Measurements from ENCODE around the gene AVEN.

DNA sequence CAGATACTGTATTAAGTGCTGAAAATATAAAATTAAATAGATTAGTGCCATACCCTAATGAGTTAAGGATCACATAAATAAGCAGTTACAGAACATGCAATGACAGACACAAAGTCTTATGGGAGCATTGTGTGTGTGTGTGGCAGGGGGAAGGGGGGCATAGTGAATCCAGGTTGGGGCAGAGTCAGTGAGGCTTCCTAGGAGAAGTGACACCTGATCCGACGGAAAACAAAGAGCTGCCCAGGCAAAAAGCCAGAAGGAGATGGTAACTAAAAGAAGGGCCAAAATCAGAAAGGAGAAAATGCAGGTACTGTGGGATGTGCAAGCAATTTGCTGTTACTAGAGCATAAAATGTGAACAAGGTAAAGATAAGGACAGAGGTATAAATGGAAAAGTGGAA, 150.8 kb downstream of the AVEN start:
- TF ChIP-seq, protein P1, sequence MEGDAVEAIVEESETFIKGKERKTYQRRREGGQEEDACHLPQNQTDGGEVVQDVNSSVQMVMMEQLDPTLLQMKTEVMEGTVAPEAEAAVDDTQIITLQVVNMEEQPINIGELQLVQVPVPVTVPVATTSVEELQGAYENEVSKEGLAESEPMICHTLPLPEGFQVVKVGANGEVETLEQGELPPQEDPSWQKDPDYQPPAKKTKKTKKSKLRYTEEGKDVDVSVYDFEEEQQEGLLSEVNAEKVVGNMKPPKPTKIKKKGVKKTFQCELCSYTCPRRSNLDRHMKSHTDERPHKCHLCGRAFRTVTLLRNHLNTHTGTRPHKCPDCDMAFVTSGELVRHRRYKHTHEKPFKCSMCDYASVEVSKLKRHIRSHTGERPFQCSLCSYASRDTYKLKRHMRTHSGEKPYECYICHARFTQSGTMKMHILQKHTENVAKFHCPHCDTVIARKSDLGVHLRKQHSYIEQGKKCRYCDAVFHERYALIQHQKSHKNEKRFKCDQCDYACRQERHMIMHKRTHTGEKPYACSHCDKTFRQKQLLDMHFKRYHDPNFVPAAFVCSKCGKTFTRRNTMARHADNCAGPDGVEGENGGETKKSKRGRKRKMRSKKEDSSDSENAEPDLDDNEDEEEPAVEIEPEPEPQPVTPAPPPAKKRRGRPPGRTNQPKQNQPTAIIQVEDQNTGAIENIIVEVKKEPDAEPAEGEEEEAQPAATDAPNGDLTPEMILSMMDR (conservative IDR thresholded peaks at IDR 0.05): no peak
- no peak for TF ChIP-seq ZFX (IDR thresholded peaks at IDR 0.05)
